HG03108 (cell line): ENCODE data around the gene RNF25.
"Not testable (repeated sequence)": the region's sequence is repeated elsewhere in the genome, so short reads cannot be mapped to it uniquely, and the experiment has no call there.

Source experiments
- ATAC-seq: cut with Tn5 transposase; IDR thresholded peaks from one replicate; pipeline ENCODE4 v1.9.1; 2021; ENCODE audit warnings: moderate library complexity; ENCODE audit not compliant: unreplicated experiment

The RNF25 gene

GRCh38 chr2:218687400-218688060 lies 15.7 kb upstream of the RNF25 start:
- ATAC-seq: not testable (repeated sequence)

DNA sequence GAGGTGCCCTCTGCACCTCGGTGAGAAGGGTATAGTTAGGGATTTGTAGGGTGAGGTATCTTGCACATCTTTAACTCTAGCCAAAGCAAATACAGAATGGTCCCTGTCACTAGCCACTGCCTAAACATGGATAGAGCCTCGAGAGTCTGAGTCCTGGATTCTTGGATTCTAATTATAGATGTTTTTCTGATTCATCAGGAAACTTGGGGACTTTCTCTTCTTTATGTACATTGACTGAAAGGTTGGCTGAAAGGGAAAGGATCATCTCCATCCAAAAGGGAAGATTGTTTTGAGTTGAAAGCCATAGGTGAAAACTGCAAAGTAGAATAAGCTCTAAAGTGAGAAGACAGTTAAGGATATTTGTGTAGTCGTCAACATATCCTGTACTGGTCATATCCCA lies 8.3 kb upstream of the RNF25 start:
- ATAC-seq: no peak

GRCh38 chr2:218679119-218679518 lies 7.3 kb upstream of the RNF25 start:
- ATAC-seq: no peak

GRCh38 chr2:218671097-218671653 lies 627 bp downstream of the RNF25 start:
- no peak for ATAC-seq

GRCh38 chr2:218664653-218665052 lies 7.1 kb downstream of the RNF25 start:
- no peak for ATAC-seq

GRCh38 chr2:218663901-218664300 lies 7.9 kb downstream of the RNF25 start:
- no peak for ATAC-seq

- ATAC-seq: no peak
These were observed 9.0 kb downstream of the RNF25 start for GRCh38 chr2:218662827-218663226.

GRCh38 chr2:218662377-218662776 lies 9.4 kb downstream of the RNF25 start:
- no peak for ATAC-seq

- ATAC-seq: no peak
These were observed 11.8 kb downstream of the RNF25 start for GRCh38 chr2:218659988-218660358.

DNA sequence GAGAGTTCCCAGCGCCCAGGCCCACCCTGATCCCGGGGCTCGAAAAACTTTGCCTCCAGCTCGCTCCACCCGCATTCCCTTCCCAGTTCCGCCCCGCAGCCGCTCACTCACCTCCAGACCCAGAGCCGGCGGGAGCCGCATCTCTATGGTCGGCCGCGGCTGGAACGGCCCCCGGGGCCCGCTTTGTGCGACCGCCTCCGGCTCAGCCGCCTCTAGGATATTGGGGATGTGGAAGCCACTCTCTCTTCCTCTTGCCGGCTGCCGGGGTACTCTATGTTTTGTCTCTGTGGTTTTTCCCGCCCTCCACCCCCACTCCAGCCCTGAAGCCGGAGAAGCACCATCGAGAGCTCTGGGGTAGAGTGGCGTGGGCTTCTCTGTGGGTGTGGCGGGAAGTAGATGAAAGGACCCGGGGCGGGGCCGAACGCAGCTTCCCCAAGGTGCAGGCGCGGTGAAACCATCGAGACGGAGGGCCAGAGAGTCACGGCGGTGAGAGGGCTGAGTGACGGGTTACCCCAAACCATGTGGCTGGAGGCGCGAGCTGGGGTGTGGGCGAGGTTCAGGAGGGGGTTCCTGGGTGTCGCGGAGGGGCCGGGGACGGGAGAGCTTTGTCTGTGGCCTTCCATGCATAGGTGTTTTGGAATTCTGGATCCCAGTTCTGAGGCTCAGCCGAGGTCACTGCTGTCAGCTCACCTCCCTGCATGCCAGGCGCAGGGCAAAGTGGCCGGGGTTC lies 12.4 kb downstream of the RNF25 start, which contains the start of the genes BCS1L and ZNF142:
Gene BCS1L, plus strand, starts transcription at position 426 of the 730 bp plus-strand sequence. CDS start 1,305 bp downstream, outside the sequence.
Gene ZNF142, minus strand, starts transcription at position 366 of the 730 bp plus-strand sequence. CDS start 3,194 bp downstream, outside the sequence.
- ATAC-seq: peak; percentile 94

DNA sequence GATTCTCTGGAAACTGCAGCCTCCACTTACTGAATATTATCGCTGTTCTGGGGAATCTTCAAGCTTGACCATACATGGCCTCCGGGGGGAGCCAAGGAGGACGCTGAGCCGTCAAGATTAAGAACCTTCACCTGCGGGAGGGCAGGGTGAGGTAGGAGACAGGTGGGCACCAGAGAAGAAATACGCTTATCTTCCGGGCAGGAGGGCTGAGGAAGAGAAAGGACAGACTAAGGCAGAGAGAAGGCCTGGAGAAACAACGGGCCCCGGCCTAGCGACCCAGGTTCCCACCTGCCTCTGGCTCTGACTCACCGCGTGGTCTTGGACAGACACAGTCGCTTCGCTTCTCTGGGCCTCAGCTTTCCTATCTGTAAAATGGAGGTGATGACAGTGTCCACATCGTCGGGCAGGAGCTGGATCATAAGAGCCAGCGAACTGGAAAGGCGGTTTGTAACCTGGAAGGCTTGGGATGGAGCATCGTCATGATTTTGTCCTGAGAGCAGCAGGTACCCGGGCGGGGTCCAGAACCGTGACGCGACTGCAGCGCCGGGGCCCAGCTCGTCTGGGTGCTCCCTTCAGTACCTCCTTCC lies 13.0 kb downstream of the RNF25 start:
- ATAC-seq: peak; percentile 32

DNA sequence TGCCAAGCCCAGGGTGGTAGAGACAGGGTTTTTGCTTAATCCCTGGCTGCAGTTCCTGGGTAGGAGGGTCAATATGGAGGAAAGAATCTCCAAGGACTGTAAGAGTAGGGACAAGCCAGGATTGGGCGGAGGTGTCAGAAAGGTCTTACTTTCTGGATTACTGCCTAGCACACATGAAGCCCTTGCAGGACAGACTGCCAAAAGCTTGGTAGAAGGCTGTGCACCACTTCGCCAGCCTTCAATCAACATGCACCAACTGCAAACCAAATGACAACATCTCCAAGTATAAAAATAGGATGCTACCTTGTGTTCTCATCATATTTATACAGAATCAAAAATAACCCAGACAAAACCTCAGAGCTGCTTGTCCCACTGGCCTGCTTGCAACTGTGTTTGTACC lies 16.1 kb downstream of the RNF25 start:
- no peak for ATAC-seq

- ATAC-seq: no peak
These were observed 23.1 kb downstream of the RNF25 start for GRCh38 chr2:218648787-218649100.

GRCh38 chr2:218648088-218648786 lies 23.6 kb downstream of the RNF25 start:
- ATAC-seq: no peak

DNA sequence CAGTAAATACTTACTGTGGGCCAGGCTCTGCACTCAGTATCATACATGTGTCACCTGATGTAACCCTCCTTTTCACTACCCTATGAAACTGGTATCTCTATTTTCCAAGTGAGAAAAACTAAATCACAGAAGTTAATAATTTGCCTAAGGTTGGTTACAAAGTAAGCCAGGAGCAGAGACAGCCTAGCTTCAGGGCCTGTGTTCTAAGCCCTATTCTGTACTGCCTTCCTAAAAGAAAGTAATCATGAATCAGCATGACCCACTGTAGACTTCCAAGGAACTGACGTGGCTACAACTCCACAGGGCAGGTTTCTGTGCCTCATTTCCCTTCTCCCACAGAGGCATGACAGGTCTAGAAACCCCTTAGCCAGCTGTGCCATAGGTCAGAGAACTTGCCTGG lies 26.7 kb downstream of the RNF25 start:
- ATAC-seq: peak; percentile 80

GRCh38 chr2:218644721-218645120 lies 27.1 kb downstream of the RNF25 start:
- no peak for ATAC-seq

DNA sequence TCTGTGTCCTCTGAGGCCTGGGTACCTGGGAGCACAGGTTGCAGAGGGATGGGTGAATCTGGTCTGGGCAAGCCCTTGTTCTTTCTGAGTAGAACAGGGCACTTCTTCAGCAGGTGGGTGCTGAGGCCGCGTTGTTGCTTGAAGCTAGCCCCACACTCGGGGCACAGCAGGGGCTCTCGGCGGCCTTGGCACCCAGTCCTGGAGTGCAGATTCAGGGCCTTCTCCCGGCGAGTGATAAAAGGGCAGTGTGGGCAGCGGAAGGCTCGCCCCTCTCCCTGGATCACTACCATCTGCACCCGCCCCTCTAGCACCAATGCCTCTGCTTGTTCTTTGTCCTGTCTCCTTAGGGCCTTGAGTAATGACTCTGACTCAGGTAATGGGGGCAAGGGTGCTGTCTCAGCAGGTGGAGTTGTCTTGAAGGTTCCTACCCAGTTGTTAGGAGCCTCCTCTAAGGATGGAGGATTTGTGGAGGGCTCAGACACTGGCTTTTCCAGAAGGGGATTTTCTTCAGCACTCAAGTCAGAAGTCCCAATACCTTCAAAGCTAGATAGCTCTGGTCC lies 28.0 kb downstream of the RNF25 start:
- no peak for ATAC-seq

GRCh38 chr2:218642786-218643185 lies 29.0 kb downstream of the RNF25 start:
- no peak for ATAC-seq

DNA sequence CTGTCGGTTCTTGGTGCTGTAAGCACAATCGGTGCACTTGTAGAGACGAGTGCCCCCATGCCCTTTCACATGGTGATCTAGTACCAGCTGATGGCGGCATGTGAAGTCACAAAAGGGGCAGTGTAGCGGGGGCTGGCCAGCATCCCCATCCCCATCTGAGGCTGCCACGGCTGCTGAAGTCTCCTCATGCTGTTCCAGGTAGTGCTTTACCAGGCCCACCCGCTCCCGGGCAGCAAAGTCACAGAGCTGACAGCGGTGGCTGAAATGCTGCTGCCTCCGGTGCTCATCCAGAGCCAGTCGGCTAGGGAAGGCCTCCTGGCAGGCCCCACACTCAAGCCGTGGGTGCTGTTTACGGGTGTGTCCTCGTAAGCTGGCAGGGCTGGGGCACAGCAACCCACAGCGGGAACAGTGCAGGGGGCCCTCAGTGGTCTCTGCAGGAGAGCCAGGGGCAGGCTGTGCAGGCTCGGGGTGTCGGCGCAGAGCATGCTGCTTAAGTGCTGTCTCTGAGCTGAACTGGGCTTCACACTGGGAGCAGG lies 29.6 kb downstream of the RNF25 start:
- no peak for ATAC-seq

- no peak for ATAC-seq
These were observed 33.4 kb downstream of the RNF25 start for GRCh38 chr2:218638372-218638771.

GRCh38 chr2:218635719-218636118 lies 36.1 kb downstream of the RNF25 start:
- ATAC-seq: no peak
